SU-DHL-6 (cell line): ENCODE data around the gene SORL1.

Experiments used
- H2AFZ ChIP-seq: fragments of 200-600 bp; sonication (generic); 2 replicates; pipeline ENCODE4 v1.6.1; 2014; ENCODE audit warnings: low read depth, mild to moderate bottlenecking, moderate library complexity, mixed read lengths, antibody characterized with exemption, low read length; ENCODE audit not compliant: severe bottlenecking
- H3F3A ChIP-seq: fragments of 200-600 bp; shearing (Covaris generic); 2 replicates; pipeline ENCODE4 v1.6.0; 2016; ENCODE audit warnings: antibody characterized with exemption, mild to moderate bottlenecking; ENCODE audit not compliant: insufficient read depth
- H3K27ac ChIP-seq: fragments of 200-600 bp; sonication (generic); 2 replicates; pipeline ENCODE4 v1.5.1; 2016; ENCODE audit warnings: low read depth, mild to moderate bottlenecking, low read length, moderate library complexity, mixed read lengths
- H3K27me3 ChIP-seq: fragments of 200-600 bp; sonication (generic), shearing (Covaris generic); 2 replicates; pipeline ENCODE4 v1.6.0; 2014; ENCODE audit warnings: mild to moderate bottlenecking, low read length
- H3K36me3 ChIP-seq: fragments of 200-600 bp; sonication (generic); 2 replicates; pipeline ENCODE4 v1.6.1; 2014; ENCODE audit warnings: mild to moderate bottlenecking, low read length, mixed read lengths
- H3K4me2 ChIP-seq: fragments of 300-600, 200-600 bp; shearing (Covaris generic), sonication (generic); 2 replicates; pipeline ENCODE4 v1.6.0; 2014; ENCODE audit warnings: low read length, low read depth, mild to moderate bottlenecking; ENCODE audit not compliant: poor library complexity, severe bottlenecking
- H3K4me3 ChIP-seq: fragments of 200-600 bp; sonication (generic); 2 replicates; pipeline ENCODE4 v1.5.1; 2014; ENCODE audit warnings: antibody characterized with exemption, low read length, mild to moderate bottlenecking, mixed read lengths; ENCODE audit not compliant: insufficient read depth, poor library complexity, severe bottlenecking
- H3K79me2 ChIP-seq: fragments of 200-600 bp; sonication (generic); 2 replicates; pipeline ENCODE4 v1.6.1; 2014; ENCODE audit warnings: mild to moderate bottlenecking, low read length, moderate library complexity; ENCODE audit not compliant: insufficient read depth
- H3K9ac ChIP-seq: fragments of 200-600 bp; sonication (generic); 2 replicates; pipeline ENCODE4 v1.7.0; 2014; ENCODE audit warnings: mild to moderate bottlenecking, low read length
- H3K9me2 ChIP-seq: fragments of 200-600 bp; sonication (generic); replicated peaks from 2 replicates; pipeline ENCODE4 v1.6.1; 2014; ENCODE audit warnings: low read length; ENCODE audit not compliant: insufficient read depth
- H3K9me3 ChIP-seq: fragments of 200-600 bp; sonication (generic); 2 replicates; pipeline ENCODE4 v1.6.1; 2014; ENCODE audit warnings: low read length, mixed read lengths; ENCODE audit not compliant: insufficient read depth
- H4K20me1 ChIP-seq: fragments of 200-600 bp; sonication (generic); 2 replicates; pipeline ENCODE4 v1.6.1; 2014; ENCODE audit warnings: low read depth, mild to moderate bottlenecking, antibody characterized with exemption, low read length, moderate library complexity, mixed read lengths
- CTCF ChIP-seq: fragments of 200-600 bp; sonication (generic); IDR thresholded peaks from one replicate; pipeline ENCODE4 v1.5.1; 2017; ENCODE audit warnings: antibody characterized with exemption, mild to moderate bottlenecking, low read length, moderate library complexity; ENCODE audit not compliant: insufficient read depth, poor library complexity, severe bottlenecking
- EZH2phosphoT487 ChIP-seq: fragments of 200-600 bp; sonication (generic), shearing (Covaris generic); conservative IDR thresholded peaks from 2 replicates; pipeline ENCODE4 v1.6.1; 2018; ENCODE audit warnings: mild to moderate bottlenecking, antibody characterized with exemption, low read length, moderate library complexity, mixed read lengths

SORL1 gene

GRCh38 chr11:121550247-121551030 lies 98.3 kb downstream of the SORL1 start:
- TF ChIP-seq EZH2phosphoT487 (no peak), CTCF (no peak)
- no peak overlapping the region for H3K9ac ChIP-seq
- H3K27me3 ChIP-seq = no peaks in the 10 kb centered on the region
- no peak overlapping the region for H3K4me2 ChIP-seq
- H4K20me1 ChIP-seq = no peaks in the 10 kb centered on the region
- H3K36me3 ChIP-seq = peaks cover 91% of the 10 kb centered on the region
- no peak overlapping the region for H2AFZ ChIP-seq
- no peaks in the 10 kb centered on the region for H3K9me2 ChIP-seq
- H3F3A ChIP-seq = peaks cover 18% of the 10 kb centered on the region
- no peak overlapping the region for H3K27ac ChIP-seq
- no peaks in the 10 kb centered on the region for H3K9me3 ChIP-seq
- no peak overlapping the region for H3K4me3 ChIP-seq
- peaks cover 30% of the 10 kb centered on the region for H3K79me2 ChIP-seq

GRCh38 chr11:121551463-121551862 lies 99.3 kb downstream of the SORL1 start:
- Histone ChIP-seq H3K36me3 (peaks cover 86% of the 10 kb centered on the region), H3F3A (peaks cover 24% of the 10 kb centered on the region), H3K4me2 (no peak overlapping the region), H3K9me2 (no peaks in the 10 kb centered on the region), H3K9me3 (no peaks in the 10 kb centered on the region), H3K9ac (no peak overlapping the region), H3K27me3 (no peaks in the 10 kb centered on the region), H4K20me1 (no peaks in the 10 kb centered on the region), H2AFZ (no peak overlapping the region), H3K27ac (no peak overlapping the region), H3K79me2 (peaks cover 29% of the 10 kb centered on the region), H3K4me3 (no peak overlapping the region)
- TF ChIP-seq CTCF (no peak), EZH2phosphoT487 (no peak)

GRCh38 chr11:121552154-121552553 lies 100.0 kb downstream of the SORL1 start:
- no peak overlapping the region for H3K27ac ChIP-seq
- H3K4me2 ChIP-seq = no peak overlapping the region
- no peaks in the 10 kb centered on the region for H4K20me1 ChIP-seq
- H3K79me2 ChIP-seq = peaks cover 23% of the 10 kb centered on the region
- H2AFZ ChIP-seq = no peak overlapping the region
- no peak overlapping the region for H3K9ac ChIP-seq
- H3K9me2 ChIP-seq = no peaks in the 10 kb centered on the region
- H3K9me3 ChIP-seq = no peaks in the 10 kb centered on the region
- peaks cover 29% of the 10 kb centered on the region for H3F3A ChIP-seq
- H3K27me3 ChIP-seq = no peaks in the 10 kb centered on the region
- TF ChIP-seq EZH2phosphoT487 (no peak), CTCF (no peak)
- peaks cover 85% of the 10 kb centered on the region for H3K36me3 ChIP-seq
- no peak overlapping the region for H3K4me3 ChIP-seq
